H1 (cell line): ENCODE measurements around the gene UNC13D. TPM values are rescaled to one million over a fixed set of nuclear protein-coding genes. Genes with fewer than 3 reads are reported as not detected.

ENCODE experiments used
- CTCF ChIA-PET: fragments of 300-600 bp; sonication (Branson Sonifier 250); formaldehyde crosslinking; loops from one replicate; lab custom pipeline; 2021; ENCODE audit not compliant: partially characterized antibody; lab: Charles Lee
- POLR2A ChIA-PET: fragments of 300-600 bp; sonication (Branson Sonifier 250); formaldehyde crosslinking; loops from one replicate; lab custom pipeline; 2021; ENCODE audit warnings: inconsistent platforms; ENCODE audit not compliant: partially characterized antibody; lab: Charles Lee
- DNase-seq, 2 experiments: peaks; one replicate each; pipeline versions ENCODE4 v3.0.0 to v3.0.0-alpha.2; 2010 to 2022; ENCODE audit warnings: low spot score in 2 of 2, low read depth in 1 of 2, mixed read lengths in 1 of 2
- FAIRE-seq: peaks from 2 replicates; lab custom pipeline; 2011; peaks lifted over from hg19 to GRCh38; lab: Jason Lieb, UNC
- H2AFZ ChIP-seq: 2 replicates; pipeline ENCODE4 v1.8.1; 2012; ENCODE audit warnings: low read length, inconsistent platforms
- H2AK5ac ChIP-seq: 2 replicates; pipeline ENCODE4 v1.6.1; 2013; ENCODE audit warnings: low read depth, low read length
- H2BK120ac ChIP-seq: replicated peaks from 2 replicates; pipeline ENCODE3; 2013; ENCODE audit warnings: low read depth, low read length, inconsistent platforms
- H2BK12ac ChIP-seq: 2 replicates; pipeline ENCODE4 v1.6.1; 2013; ENCODE audit warnings: low read depth, low read length
- H2BK15ac ChIP-seq: 2 replicates; pipeline ENCODE4 v1.6.1; 2013; ENCODE audit warnings: low read length
- H2BK20ac ChIP-seq: 2 replicates; pipeline ENCODE4 v1.6.1; 2013; ENCODE audit warnings: low read length
- H2BK5ac ChIP-seq: 2 replicates; pipeline ENCODE4 v1.6.1; 2013; ENCODE audit warnings: low read depth, low read length
- H3K14ac ChIP-seq: 2 replicates; pipeline ENCODE4 v1.6.1; 2013; ENCODE audit warnings: inconsistent platforms; ENCODE audit not compliant: insufficient read length
- H3K18ac ChIP-seq: 2 replicates; pipeline ENCODE4 v1.6.1; 2013; ENCODE audit warnings: low read length; ENCODE audit errors: extremely low read depth
- H3K23ac ChIP-seq: 2 replicates; pipeline ENCODE4 v1.6.1; 2013; ENCODE audit warnings: inconsistent platforms; ENCODE audit not compliant: insufficient read length
- H3K23me2 ChIP-seq: 2 replicates; pipeline ENCODE4 v1.6.1; 2013; ENCODE audit warnings: low read depth, low read length
- H3K27ac ChIP-seq: 2 replicates; pipeline ENCODE4 v1.6.1; 2011; ENCODE audit warnings: low read depth, low read length, inconsistent platforms
- H3K27me3 ChIP-seq, 4 experiments: replicated peaks in 1 of 4; 1 replicate in 1 of 4; 2 replicates in 3 of 4; pipeline versions ENCODE4 v1.6.1 to v1.8.1; 2011 to 2013; ENCODE audit warnings: low read length in 3 of 4, mild to moderate bottlenecking in 3 of 4, inconsistent platforms in 2 of 4, mixed read lengths in 2 of 4, moderate library complexity in 1 of 4; ENCODE audit not compliant: control insufficient read depth in 3 of 4, insufficient read depth in 3 of 4; ENCODE audit errors: extremely low read depth in 1 of 4
- H3K36me3 ChIP-seq, 4 experiments: 2 replicates each; pipeline versions ENCODE4 v1.6.1 to v1.8.1; 2011 to 2013; ENCODE audit warnings: mild to moderate bottlenecking in 4 of 4, low read length in 3 of 4, moderate library complexity in 2 of 4, control low read depth in 1 of 4, inconsistent platforms in 1 of 4; ENCODE audit not compliant: insufficient read depth in 4 of 4, control insufficient read depth in 2 of 4
- H3K4ac ChIP-seq: replicated peaks from 2 replicates; pipeline ENCODE3; 2013; ENCODE audit warnings: low read length, low read depth, mixed read lengths, inconsistent platforms; ENCODE audit not compliant: insufficient read length
- H3K4me1 ChIP-seq, 4 experiments: replicated peaks in 1 of 4; 1 replicate in 1 of 4; 2 replicates in 3 of 4; pipeline versions ENCODE4 v1.6.1 to v1.8.1; 2011 to 2013; ENCODE audit warnings: low read length in 3 of 4, inconsistent platforms in 2 of 4, mixed read lengths in 1 of 4; ENCODE audit not compliant: insufficient read depth in 4 of 4, control insufficient read depth in 3 of 4
- H3K4me2 ChIP-seq, 2 experiments: 2 replicates each; pipeline versions ENCODE4 v1.6.1 to v1.8.1; 2011 to 2013; ENCODE audit warnings: low read depth in 2 of 2, low read length in 2 of 2, control low read depth in 1 of 2, inconsistent platforms in 1 of 2, mild to moderate bottlenecking in 1 of 2; ENCODE audit not compliant: insufficient read depth in 1 of 2
- H3K4me3 ChIP-seq, 4 experiments: fragments of 200-600, 300-600 bp in 1 of 4; sonication (generic), shearing (Covaris generic), sonication (Bioruptor Twin) in 1 of 4; 2 replicates each; pipeline versions ENCODE4 v1.5.1 to v1.8.1; 2011 to 2016; ENCODE audit warnings: low read length in 4 of 4, low read depth in 3 of 4, control low read depth in 2 of 4, inconsistent platforms in 2 of 4, mild to moderate bottlenecking in 2 of 4, mixed read lengths in 1 of 4, moderate library complexity in 1 of 4; ENCODE audit not compliant: insufficient read depth in 2 of 4; ENCODE audit errors: extremely low read depth in 1 of 4
- H3K56ac ChIP-seq: replicated peaks from 2 replicates; pipeline ENCODE3; 2013; ENCODE audit warnings: low read depth, mild to moderate bottlenecking, mixed read lengths, low read length, inconsistent platforms; ENCODE audit not compliant: insufficient read length
- H3K79me1 ChIP-seq: 2 replicates; pipeline ENCODE4 v1.6.1; 2013; ENCODE audit warnings: low read depth, low read length, control low read depth
- H3K79me2 ChIP-seq, 2 experiments: 2 replicates each; pipeline versions ENCODE4 v1.6.1 to v1.8.1; 2012 to 2013; ENCODE audit warnings: low read length in 2 of 2, mild to moderate bottlenecking in 2 of 2, inconsistent platforms in 1 of 2; ENCODE audit not compliant: insufficient read depth in 2 of 2, control insufficient read depth in 1 of 2
- H3K9ac ChIP-seq, 4 experiments: replicated peaks in 1 of 4; 1 replicate in 1 of 4; 2 replicates in 3 of 4; pipeline versions ENCODE4 v1.6.1 to v1.8.1; 2011 to 2013; ENCODE audit warnings: low read depth in 3 of 4, low read length in 3 of 4, control low read depth in 2 of 4, mild to moderate bottlenecking in 2 of 4, moderate library complexity in 2 of 4, inconsistent platforms in 1 of 4; ENCODE audit errors: extremely low read depth in 1 of 4
- H3K9me3 ChIP-seq, 2 experiments: 2 replicates each; pipeline versions ENCODE4 v1.6.1 to v1.8.1; 2012 to 2013; ENCODE audit warnings: mild to moderate bottlenecking in 2 of 2, moderate library complexity in 2 of 2, control low read depth in 1 of 2, inconsistent platforms in 1 of 2, low read depth in 1 of 2, low read length in 1 of 2, mixed read lengths in 1 of 2; ENCODE audit not compliant: insufficient read depth in 2 of 2
- H4K20me1 ChIP-seq, 2 experiments: replicated peaks in 1 of 2; 2 replicates each; pipeline versions ENCODE3 to v1.8.1; 2011 to 2013; ENCODE audit warnings: inconsistent platforms in 2 of 2, low read length in 2 of 2, mild to moderate bottlenecking in 1 of 2; ENCODE audit not compliant: insufficient read depth in 2 of 2, control insufficient read depth in 1 of 2
- H4K5ac ChIP-seq: 2 replicates; pipeline ENCODE4 v1.6.1; 2013; ENCODE audit warnings: low read length, low read depth, mixed read lengths, inconsistent platforms; ENCODE audit not compliant: insufficient read length
- H4K8ac ChIP-seq: 2 replicates; pipeline ENCODE4 v1.8.0; 2013; ENCODE audit warnings: mild to moderate bottlenecking, moderate library complexity, low read length, inconsistent platforms; ENCODE audit not compliant: insufficient read depth; ENCODE audit errors: extremely low read depth
- H4K91ac ChIP-seq: replicated peaks from 2 replicates; pipeline ENCODE3; 2013; ENCODE audit warnings: low read length, mixed read lengths, inconsistent platforms; ENCODE audit not compliant: insufficient read length
- CREB1 ChIP-seq: IDR thresholded peaks from 2 replicates; pipeline ENCODE4 v1.6.1; 2012; ENCODE audit warnings: inconsistent platforms
- SRF ChIP-seq: IDR thresholded peaks from 2 replicates; pipeline ENCODE4 v1.6.1; 2011; ENCODE audit warnings: mild to moderate bottlenecking, low read depth, low read length, moderate library complexity
- WGBS, 2 experiments: shearing (Covaris generic) in 1 of 2; methylation state at CpG; one replicate each; pipeline versions ENCODE4 v1.1.6 to v1.1.7; 2013 to 2015; ENCODE audit warnings: low lambda C conversion rate in 2 of 2, mixed read lengths in 2 of 2, inconsistent platforms in 1 of 2, low coverage in 1 of 2, missing lambda C conversion rate in 1 of 2; ENCODE audit not compliant: insufficient replicate concordance in 2 of 2, insufficient coverage in 1 of 2, insufficient read length in 1 of 2; ENCODE audit errors: extremely low coverage in 1 of 2, missing lambda C conversion rate in 1 of 2; 5-methylcytosine and 5-hydroxymethylcytosine counted together
- polyA plus RNA-seq, 7 experiments: library from polyadenylated mRNA; depleted of rRNA in 3 of 7; stranded (reverse) in 5 of 7; unstranded in 2 of 7; fragments of >200 nt in 5 of 7; fragments of 200-250 nt in 2 of 7; gene quantifications; 1 replicate in 5 of 7; 2 replicates in 1 of 7; 4 replicates in 1 of 7; pipeline versions ENCODE4 v1.2.1 to v1.2.3, GENCODE V29; 2011 to 2013; ENCODE audit warnings: missing spikeins in 2 of 7, mixed read lengths in 2 of 7
- total RNA-seq: library from RNA; stranded (reverse); fragmentation: NEBNext Ultra II Directional; extraction: Animal tissue kit (Norgen Biotek cat#: 25700); gene quantifications from 2 replicates; pipeline ENCODE4 v1.2.1, GENCODE V29; 2021

UNC13D gene
- total and polyA plus RNA-seq, 2 of the 8 experiments (the other 6 are each of a cell fraction or from before 2014, with no cell fraction given) = 3.6 to 8.4 TPM

DNA sequence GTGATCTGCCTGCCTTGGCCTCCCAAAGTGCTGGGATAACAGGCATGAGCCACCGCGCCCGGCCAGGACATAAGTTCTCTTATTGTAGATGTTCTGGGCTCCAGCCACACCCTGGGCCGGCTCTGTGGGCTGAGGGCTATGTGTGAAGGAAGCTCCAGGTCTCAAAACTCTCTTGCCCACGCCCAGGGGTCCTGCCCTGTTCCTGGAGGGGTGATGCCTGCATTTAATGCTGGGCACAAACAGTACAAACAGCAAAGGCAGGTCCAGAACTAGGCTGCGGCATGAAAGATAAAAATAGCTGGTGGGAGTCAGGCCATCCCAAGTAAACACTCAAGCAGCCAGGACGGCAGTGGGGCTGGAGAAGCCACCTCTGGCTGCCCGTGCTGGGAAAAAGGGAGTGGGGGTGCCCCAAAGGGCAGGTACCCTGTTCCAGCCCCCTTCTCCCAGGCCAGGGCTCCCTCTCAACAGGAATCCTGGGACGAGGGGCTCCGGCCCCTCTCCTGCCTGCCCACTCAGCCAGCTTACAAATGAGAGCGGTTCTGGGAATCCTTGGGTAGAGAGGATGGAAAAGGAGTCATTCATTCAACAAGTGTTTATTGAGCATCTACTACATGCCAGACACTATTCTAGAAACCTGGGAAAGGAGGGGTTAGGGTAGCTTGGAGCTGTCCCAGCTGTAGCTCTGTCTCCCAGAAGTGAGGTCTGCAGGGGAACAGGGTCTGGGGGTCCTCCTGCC is 29.6 kb upstream of the UNC13D start:
- FAIRE-seq = no peak
- Histone ChIP-seq H2BK120ac (no peak overlapping the region), H4K20me1 (no peaks in the 10 kb centered on the region), H4K8ac (no peak overlapping the region), H2AK5ac (no peak overlapping the region), H2BK20ac (no peak overlapping the region), H3K14ac (no peak overlapping the region), H3K4ac (no peak overlapping the region), H3K4me1 (peaks cover 0 to 26% (median 13%) of the 10 kb centered on the region in 4 experiments; a peak in 6 of 7 replicates), H3K27ac (no peak overlapping the region), H2BK5ac (no peak overlapping the region), H2BK15ac (no peak overlapping the region), H2BK12ac (no peak overlapping the region), H3K56ac (no peak overlapping the region), H3K18ac (no peak overlapping the region), H3K36me3 (no peaks in the 10 kb centered on the region), H3K23me2 (peaks cover 14% of the 10 kb centered on the region; the same call in 1 of the 2 replicates), H3K9ac (no peak overlapping the region), H4K5ac (no peak overlapping the region), H3K9me3 (no peaks in the 10 kb centered on the region), H3K27me3 (peaks cover 10 to 26% (median 20%) of the 10 kb centered on the region in 4 experiments; a peak in 6 of 7 replicates), H2AFZ (no peak overlapping the region), H3K4me3 (no peak overlapping the region), H3K4me2 (no peak overlapping the region), H3K23ac (no peak overlapping the region), H3K79me1 (no peaks in the 10 kb centered on the region), H4K91ac (no peak overlapping the region), H3K79me2 (no peaks in the 10 kb centered on the region)
- ChIA-PET POLR2A (interaction anchor here (1.0 to 12.1 kb wide), 6 partner anchors 12 to 98 kb away, joined by 3 to 143 read pairs (median 3); partner anchors contain the start of genes TRIM65 and WBP2), CTCF (interaction anchor here (0.6 to 11.3 kb wide), 8 partner anchors 12 to 516 kb away, joined by 3 to 157 read pairs (median 4); partner anchors contain the start of genes CDK3, TRIM65 and WBP2)
- WGBS, 2 experiments = 87% methylated on average over 11 of the region's 11 CpGs; no CpG with 5 or more reads in 1 of the 2 experiments
- TF ChIP-seq CREB1 (no peak), SRF (no peak)
- no peak for DNase-seq
